22Rv1 (cell line): Measurements from ENCODE around the gene CDRT15.

Source experiments
- H3K27ac ChIP-seq: fragments of 450-650 bp; 2 replicates; pipeline ENCODE4 v1.5.1; 2017
- CTCF ChIP-seq: fragments of 450-650 bp; IDR thresholded peaks from 2 replicates; pipeline ENCODE4 v1.5.1; 2017; ENCODE audit warnings: mild to moderate bottlenecking
- ZFX ChIP-seq: fragments of 450-650 bp; IDR thresholded peaks from 2 replicates; pipeline ENCODE4 v1.6.1; 2017; ENCODE audit warnings: antibody characterized with exemption, borderline replicate concordance

Gene CDRT15

GRCh38 chr17:14201021-14201987 is 35.4 kb downstream of the CDRT15 start:
- TF ChIP-seq CTCF (no peak), ZFX (no peak)
- no peak overlapping the region for H3K27ac ChIP-seq

GRCh38 chr17:14200354-14200753 is 36.3 kb downstream of the CDRT15 start:
- TF ChIP-seq CTCF (no peak), ZFX (no peak)
- no peak overlapping the region for H3K27ac ChIP-seq

- no peak for TF ChIP-seq CTCF
- TF ChIP-seq ZFX: no peak
- no peak overlapping the region for H3K27ac ChIP-seq
These were observed 37.1 kb downstream of the CDRT15 start for GRCh38 chr17:14199601-14200000.

GRCh38 chr17:14198575-14198974 is 38.1 kb downstream of the CDRT15 start:
- TF ChIP-seq CTCF (no peak), ZFX (no peak)
- H3K27ac ChIP-seq: no peak overlapping the region

- H3K27ac ChIP-seq: no peak overlapping the region
- TF ChIP-seq CTCF: no peak
These were observed 38.6 kb downstream of the CDRT15 start for GRCh38 chr17:14198013-14198412.

- TF ChIP-seq CTCF (no peak), ZFX (no peak)
- H3K27ac ChIP-seq: no peak overlapping the region
These were observed 39.1 kb downstream of the CDRT15 start for GRCh38 chr17:14197586-14197985.

GRCh38 chr17:14197057-14197456 is 39.6 kb downstream of the CDRT15 start:
- H3K27ac ChIP-seq: no peak overlapping the region
- TF ChIP-seq ZFX (no peak), CTCF (no peak)
